GM18520 (cell line): ENCODE measurements around the gene ONECUT3.

Experiments
- ATAC-seq: cut with Tn5 transposase; IDR thresholded peaks from one replicate; pipeline ENCODE4 v1.9.1; 2021; ENCODE audit not compliant: unreplicated experiment

ONECUT3 gene

GRCh38 chr19:1813192-1814182 lies 60.2 kb downstream of the ONECUT3 start:
- ATAC-seq = no peak

GRCh38 chr19:1814391-1814790 lies 61.1 kb downstream of the ONECUT3 start:
- no peak for ATAC-seq

GRCh38 chr19:1814833-1815604 lies 61.7 kb downstream of the ONECUT3 start:
- ATAC-seq = no peak

GRCh38 chr19:1815605-1816529 lies 62.6 kb downstream of the ONECUT3 start:
- ATAC-seq = no peak

- no peak for ATAC-seq
Measured at GRCh38 chr19:1816530-1817298, 63.4 kb downstream of the ONECUT3 start.

- no peak for ATAC-seq
Measured at GRCh38 chr19:1817553-1818179, 64.4 kb downstream of the ONECUT3 start.

- no peak for ATAC-seq
Measured at GRCh38 chr19:1818549-1819195, 65.4 kb downstream of the ONECUT3 start.

GRCh38 chr19:1819341-1820255 lies 66.3 kb downstream of the ONECUT3 start:
- ATAC-seq = no peak

GRCh38 chr19:1822210-1822609 lies 68.9 kb downstream of the ONECUT3 start:
- no peak for ATAC-seq

GRCh38 chr19:1823020-1823419 lies 69.7 kb downstream of the ONECUT3 start:
- no peak for ATAC-seq

- no peak for ATAC-seq
Measured at GRCh38 chr19:1823539-1824251, 70.4 kb downstream of the ONECUT3 start.

- no peak for ATAC-seq
Measured at GRCh38 chr19:1824252-1824622, 70.9 kb downstream of the ONECUT3 start.

GRCh38 chr19:1825909-1826556 lies 72.7 kb downstream of the ONECUT3 start:
- no peak for ATAC-seq

GRCh38 chr19:1826557-1827521 lies 73.5 kb downstream of the ONECUT3 start:
- ATAC-seq = no peak

- no peak for ATAC-seq
Measured at GRCh38 chr19:1827566-1828278, 74.4 kb downstream of the ONECUT3 start.
